A549 (cell line): ENCODE results near the gene UMODL1. TPM values are rescaled to one million over a fixed set of nuclear protein-coding genes. Genes with fewer than 3 reads are reported as not detected.

Source experiments
- ATAC-seq, 2 experiments: fragments of 200-7000 bp in 1 of 2; fragments of >200 bp in 1 of 2; cut with Nextera tagmentation in 1 of 2; cut with Tn5 transposase in 1 of 2; 3 replicates each; pipeline versions ENCODE4 v1.8.0 to v1.9.1; 2018 to 2020; ENCODE audit warnings: mild to moderate bottlenecking in 1 of 2, moderate library complexity in 1 of 2
- CTCF ChIA-PET: fragments of 300-600 bp; sonication (Branson Sonifier 250); formaldehyde crosslinking; extraction: SDS; loops from one replicate; lab custom pipeline; 2021; ENCODE audit warnings: antibody characterized with exemption, inconsistent platforms; lab: Yijun Ruan, JAX
- POLR2A ChIA-PET: fragments of 350-600 bp; formaldehyde crosslinking; extraction: SDS; loops from one replicate; lab custom pipeline; 2021; ENCODE audit warnings: antibody characterized with exemption, inconsistent platforms; lab: Yijun Ruan, JAX
- DNase-seq, 2 experiments: peaks; one replicate each; pipeline versions ENCODE4 v3.0.0 to v3.0.0-alpha.2; 2011 to 2016; ENCODE audit warnings: low read depth in 1 of 2, low spot score in 1 of 2
- FAIRE-seq: peaks from 2 replicates; lab custom pipeline; 2011; peaks lifted over from hg19 to GRCh38; lab: Jason Lieb, UNC
- H3K27ac ChIP-seq, 2 experiments: fragments of >200 bp; sonication (Bioruptor Twin); formaldehyde crosslinking; 3 replicates each; pipeline ENCODE4 v1.5.1; 2016 to 2017
- H3K4me1 ChIP-seq: fragments of >200 bp; sonication (Bioruptor Twin); formaldehyde crosslinking; 3 replicates; pipeline ENCODE4 v1.6.1; 2016
- H3K4me2 ChIP-seq: fragments of >200 bp; sonication (Bioruptor Twin); formaldehyde crosslinking; 3 replicates; pipeline ENCODE4 v1.6.1; 2016
- H3K4me3 ChIP-seq: fragments of >200 bp; sonication (Bioruptor Twin); formaldehyde crosslinking; 3 replicates; pipeline ENCODE4 v1.5.1; 2016
- H3K9me3 ChIP-seq: fragments of >200 bp; sonication (Bioruptor Twin); formaldehyde crosslinking; 3 replicates; pipeline ENCODE4 v1.6.1; 2016
- BCL3 ChIP-seq: fragments of >200 bp; sonication (Bioruptor Twin); formaldehyde crosslinking; IDR thresholded peaks from 3 replicates; pipeline ENCODE4 v1.6.1; 2016
- CBX2 ChIP-seq: fragments of 200-600 bp; sonication (generic); IDR thresholded peaks from 2 replicates; pipeline ENCODE4 v1.6.1; 2016; ENCODE audit warnings: low read depth, mild to moderate bottlenecking, borderline replicate concordance
- CEBPB ChIP-seq, 2 experiments: fragments of >200 bp in 1 of 2; sonication (Bioruptor Twin) in 1 of 2; formaldehyde crosslinking in 1 of 2; IDR thresholded peaks; 2 replicates each; pipeline ENCODE4 v1.6.1; 2012 to 2016
- CHD2 ChIP-seq: fragments of 150-350 bp; IDR thresholded peaks from 2 replicates; pipeline ENCODE4 v1.6.1; 2014; ENCODE audit warnings: low read length; ENCODE audit not compliant: partially characterized antibody
- EP300 ChIP-seq, 2 experiments: fragments of >200 bp; sonication (Bioruptor Twin); formaldehyde crosslinking; IDR thresholded peaks; 2 replicates in 1 of 2; 3 replicates in 1 of 2; pipeline ENCODE4 v1.6.1; 2016 to 2017
- ESRRA ChIP-seq: fragments of 150-350 bp; IDR thresholded peaks from 2 replicates; pipeline ENCODE4 v1.6.1; 2014; ENCODE audit warnings: mild to moderate bottlenecking, low read length, borderline replicate concordance
- HDAC2 ChIP-seq: fragments of 200-600 bp; sonication (generic); IDR thresholded peaks from 2 replicates; pipeline ENCODE4 v1.6.1; 2016
- HEYL ChIP-seq: fragments of 250-450 bp; sonication (Bioruptor Pico); IDR thresholded peaks from 2 replicates; pipeline ENCODE4 v1.8.0; 2021; ENCODE audit warnings: mild to moderate bottlenecking, moderate library complexity
- MAFK ChIP-seq: fragments of 450-650 bp; IDR thresholded peaks from 2 replicates; pipeline ENCODE4 v1.6.1; 2014; ENCODE audit not compliant: partially characterized antibody
- MYC ChIP-seq: IDR thresholded peaks from 2 replicates; pipeline ENCODE4 v1.6.1; 2012; ENCODE audit warnings: mild to moderate bottlenecking, inconsistent platforms, low read length, improper control_type of control experiment, borderline replicate concordance
- NPAS2 ChIP-seq: fragments of 250-450 bp; sonication (Bioruptor Pico); IDR thresholded peaks from 2 replicates; pipeline ENCODE4 v1.8.0; 2022; ENCODE audit warnings: mild to moderate bottlenecking, moderate library complexity, borderline replicate concordance
- POLR2A ChIP-seq: IDR thresholded peaks from 2 replicates; pipeline ENCODE4 v1.6.1; 2012; ENCODE audit warnings: mild to moderate bottlenecking, low read length
- RCOR1 ChIP-seq: fragments of 150-350 bp; IDR thresholded peaks from 2 replicates; pipeline ENCODE4 v1.6.1; 2014; ENCODE audit warnings: antibody characterized with exemption, low read length, low read depth
- RFX5 ChIP-seq: fragments of 450-650 bp; IDR thresholded peaks from 2 replicates; pipeline ENCODE4 v1.7.1; 2014; ENCODE audit warnings: antibody characterized with exemption, mild to moderate bottlenecking, moderate library complexity
- SREBF2 ChIP-seq: fragments of 450-650 bp; IDR thresholded peaks from 2 replicates; pipeline ENCODE4 v1.6.1; 2014; ENCODE audit warnings: mild to moderate bottlenecking, moderate library complexity
- ZC3H11A ChIP-seq: fragments of 450-650 bp; IDR thresholded peaks from 2 replicates; pipeline ENCODE4 v1.6.1; 2014; ENCODE audit warnings: antibody characterized with exemption, mild to moderate bottlenecking
- ZFP36 ChIP-seq: fragments of 450-650 bp; IDR thresholded peaks from 2 replicates; pipeline ENCODE4 v1.6.1; 2014; ENCODE audit warnings: borderline replicate concordance; ENCODE audit not compliant: partially characterized antibody
- ZNF302 ChIP-seq: fragments of 250-450 bp; sonication (Bioruptor Pico); IDR thresholded peaks from 2 replicates; pipeline ENCODE4 v1.9.0; 2021; ENCODE audit warnings: inconsistent platforms, mild to moderate bottlenecking, moderate library complexity
- ZSCAN20 ChIP-seq: fragments of 250-450 bp; sonication (Bioruptor Pico); IDR thresholded peaks from 2 replicates; pipeline ENCODE4 v1.8.0; 2022; ENCODE audit warnings: mild to moderate bottlenecking, moderate library complexity
- WGBS: methylation state at CpG from one replicate; pipeline ENCODE4 v1.1.6; 2017; ENCODE audit errors: missing lambda C conversion rate; 5-methylcytosine and 5-hydroxymethylcytosine counted together
- polyA plus RNA-seq, 4 experiments: library from polyadenylated mRNA; depleted of rRNA in 3 of 4; stranded (reverse); fragments of >200 nt; fragmentation: RNase III in 1 of 4; extraction: RNeasy Plus Mini Kit Qiagen cat#74134 plus additional on column Dnase treatment in 1 of 4; gene quantifications; 2 replicates in 3 of 4; 3 replicates in 1 of 4; pipeline ENCODE4 v1.2.3, GENCODE V29; 2011 to 2017
- TF ChIP-seq, protein P1 (sequence below): fragments of 150-350 bp; IDR thresholded peaks from 2 replicates; pipeline ENCODE4 v1.6.1; 2014; ENCODE audit warnings: low read depth, mild to moderate bottlenecking, low read length

The UMODL1 gene
- polyA plus RNA-seq, 2 of the 4 experiments (the other 2 are of a cell fraction) = not detected

DNA sequence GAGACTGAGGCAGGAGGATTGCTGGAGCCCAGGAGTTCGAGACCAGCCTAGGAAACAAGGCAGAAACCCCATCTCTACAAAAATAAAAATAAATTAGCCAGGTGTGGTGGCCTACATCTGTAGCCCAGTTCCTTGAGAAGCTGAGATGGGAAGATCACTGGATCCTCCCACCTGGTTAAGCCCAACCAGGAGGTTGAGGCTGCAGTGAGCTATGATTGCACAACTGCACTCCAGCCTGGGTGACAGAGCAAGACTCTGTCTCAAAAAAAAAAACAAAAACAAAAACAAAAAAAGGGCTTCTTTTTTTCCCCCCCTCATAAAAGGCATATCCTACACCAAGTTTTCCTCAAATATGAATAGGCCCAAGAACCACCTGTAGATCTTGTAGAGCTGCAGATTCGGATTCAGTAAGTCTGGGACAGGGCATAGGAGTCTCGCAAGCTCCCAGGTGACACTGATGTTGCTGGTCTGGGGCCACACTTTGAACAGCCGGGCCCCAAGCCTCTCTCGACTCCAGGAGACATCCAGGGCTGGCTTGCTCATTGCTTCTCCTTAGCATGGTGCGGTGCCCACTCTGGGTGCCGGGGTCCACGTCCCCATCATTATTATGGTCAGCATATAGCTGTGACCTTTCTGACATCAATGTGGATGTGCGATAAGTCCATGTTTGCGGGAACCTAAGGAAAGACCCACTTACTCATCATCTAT lies 22.1 kb upstream of the UMODL1 start:
- H3K27ac ChIP-seq = no peak overlapping the region
- no peak for DNase-seq
- no peak overlapping the region for H3K4me3 ChIP-seq
- TF ChIP-seq HEYL (CRISPR knock-in tag) (no peak), BCL3 (no peak), MAFK (no peak), ZSCAN20 (no peak), POLR2A (no peak)
- TF ChIP-seq, protein P1, sequence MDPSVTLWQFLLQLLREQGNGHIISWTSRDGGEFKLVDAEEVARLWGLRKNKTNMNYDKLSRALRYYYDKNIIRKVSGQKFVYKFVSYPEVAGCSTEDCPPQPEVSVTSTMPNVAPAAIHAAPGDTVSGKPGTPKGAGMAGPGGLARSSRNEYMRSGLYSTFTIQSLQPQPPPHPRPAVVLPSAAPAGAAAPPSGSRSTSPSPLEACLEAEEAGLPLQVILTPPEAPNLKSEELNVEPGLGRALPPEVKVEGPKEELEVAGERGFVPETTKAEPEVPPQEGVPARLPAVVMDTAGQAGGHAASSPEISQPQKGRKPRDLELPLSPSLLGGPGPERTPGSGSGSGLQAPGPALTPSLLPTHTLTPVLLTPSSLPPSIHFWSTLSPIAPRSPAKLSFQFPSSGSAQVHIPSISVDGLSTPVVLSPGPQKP = no peak
- ChIA-PET CTCF (interaction anchor here (1.2 kb wide), 1 partner anchor 59 kb away, joined by 4 read pairs; no protein-coding TSS in a partner anchor), POLR2A (no interaction called here)
- no peak for FAIRE-seq
- WGBS = 72% methylated on average over 8 of the region's 10 CpGs
- H3K4me2 ChIP-seq = no peak overlapping the region
- no peaks in the 10 kb centered on the region for H3K9me3 ChIP-seq
- no peak for ATAC-seq
- no peaks in the 10 kb centered on the region for H3K4me1 ChIP-seq

- CTCF ChIA-PET = interaction anchor here (1.2 kb wide), 1 partner anchor 58 kb away, joined by 4 read pairs; no protein-coding TSS in a partner anchor
- Histone ChIP-seq H3K4me2 (no peak overlapping the region), H3K27ac (no peak overlapping the region), H3K4me1 (no peaks in the 10 kb centered on the region)
- no peak for ATAC-seq
- WGBS = 66% methylated on average over 11 of the region's 16 CpGs
- FAIRE-seq = no peak
- no peak for TF ChIP-seq CBX2
- TF ChIP-seq ESRRA = no peak
- no peak for TF ChIP-seq ZFP36
- no peak for TF ChIP-seq CEBPB (IDR thresholded peaks at IDR 0.05)
- TF ChIP-seq ZNF302 (CRISPR knock-in tag) = no peak
- no peak for TF ChIP-seq NPAS2
- TF ChIP-seq RFX5 = no peak
- TF ChIP-seq SREBF2 = no peak
- TF ChIP-seq CHD2 = no peak
- TF ChIP-seq RCOR1 = no peak
- TF ChIP-seq, protein P1 = no peak
- TF ChIP-seq EP300 (IDR thresholded peaks at IDR 0.05) = no peak
- TF ChIP-seq HDAC2 = no peak
- TF ChIP-seq MYC = no peak
- TF ChIP-seq ZC3H11A = no peak
- TF ChIP-seq, all 56 proteins: peak for 0
- POLR2A ChIA-PET = no interaction called here
- H3K4me3 ChIP-seq = no peak overlapping the region
- H3K9me3 ChIP-seq = no peaks in the 10 kb centered on the region
- no peak for DNase-seq
These were observed 21.3 kb upstream of the UMODL1 start for GRCh38 chr21:42049578-42050430.
